22Rv1 (cell line): Measurements from ENCODE around the gene BRD7.

Source experiments
- H3K27ac ChIP-seq: fragments of 450-650 bp; 2 replicates; pipeline ENCODE4 v1.5.1; 2017
- CTCF ChIP-seq: fragments of 450-650 bp; IDR thresholded peaks from 2 replicates; pipeline ENCODE4 v1.5.1; 2017; ENCODE audit warnings: mild to moderate bottlenecking
- ZFX ChIP-seq: fragments of 450-650 bp; IDR thresholded peaks from 2 replicates; pipeline ENCODE4 v1.6.1; 2017; ENCODE audit warnings: antibody characterized with exemption, borderline replicate concordance

Gene BRD7

GRCh38 chr16:50316848-50317630 is 51.7 kb downstream of the BRD7 start:
- no peak for TF ChIP-seq ZFX
- TF ChIP-seq CTCF = no peak
- no peak overlapping the region for H3K27ac ChIP-seq

GRCh38 chr16:50316102-50316847 is 52.5 kb downstream of the BRD7 start:
- TF ChIP-seq ZFX (no peak), CTCF (no peak)
- H3K27ac ChIP-seq = no peak overlapping the region

GRCh38 chr16:50315346-50315997 is 53.3 kb downstream of the BRD7 start:
- no peak for TF ChIP-seq CTCF
- no peak for TF ChIP-seq ZFX
- no peak overlapping the region for H3K27ac ChIP-seq

- TF ChIP-seq ZFX (no peak), CTCF (no peak)
- H3K27ac ChIP-seq = no peak overlapping the region
These were observed 54.1 kb downstream of the BRD7 start for GRCh38 chr16:50314665-50315064.

- no peak overlapping the region for H3K27ac ChIP-seq
- no peak for TF ChIP-seq ZFX
- no peak for TF ChIP-seq CTCF
These were observed 55.0 kb downstream of the BRD7 start for GRCh38 chr16:50313596-50314478.

- TF ChIP-seq CTCF = no peak
- TF ChIP-seq ZFX = no peak
- H3K27ac ChIP-seq = no peak overlapping the region
These were observed 56.8 kb downstream of the BRD7 start for GRCh38 chr16:50311891-50312501.
